ENCODE data around the gene KIF12. TPM values are rescaled to one million over a fixed set of nuclear protein-coding genes. Genes with fewer than 3 reads are reported as not detected.

The KIF12 gene
- total RNA-seq, 1 donor = not detected

- no peak overlapping the region for H3K4me3 ChIP-seq (ENCODE audit: low read depth, low read length)
- no peak for TF ChIP-seq CTCF (IDR thresholded peaks at IDR 0.05; ENCODE audit: insufficient read depth, low read length)
- no peak for DNase-seq (ENCODE audit: low read depth)
These were observed 18.2 kb downstream of the KIF12 start for GRCh38 chr9:114080773-114081440.

GRCh38 chr9:114080195-114080772, 18.8 kb downstream of the KIF12 start:
- H3K4me3 ChIP-seq (ENCODE audit: low read depth, low read length) = no peak overlapping the region
- no peak for TF ChIP-seq CTCF (IDR thresholded peaks at IDR 0.05; ENCODE audit: insufficient read depth, low read length)
- DNase-seq (ENCODE audit: low read depth) = no peak

GRCh38 chr9:114078781-114079156, 20.3 kb downstream of the KIF12 start:
- no peak for DNase-seq (ENCODE audit: low read depth)
- TF ChIP-seq CTCF (IDR thresholded peaks at IDR 0.05; ENCODE audit: insufficient read depth, low read length) = no peak
- H3K4me3 ChIP-seq (ENCODE audit: low read depth, low read length) = no peak overlapping the region

GRCh38 chr9:114078021-114078780, 20.9 kb downstream of the KIF12 start, which contains the start of gene AMBP:
Gene AMBP (minus strand): TSS chr9:114078300. CDS start chr9:114078209, 91 bp downstream.
- no peak for TF ChIP-seq CTCF (IDR thresholded peaks at IDR 0.05; ENCODE audit: insufficient read depth, low read length)
- no peak for DNase-seq (ENCODE audit: low read depth)
- H3K4me3 ChIP-seq (ENCODE audit: low read depth, low read length) = no peak within 1 kb of the TSS

GRCh38 chr9:114077162-114077837, 21.8 kb downstream of the KIF12 start:
- no peak for TF ChIP-seq CTCF (IDR thresholded peaks at IDR 0.05; ENCODE audit: insufficient read depth, low read length)
- H3K4me3 ChIP-seq (ENCODE audit: low read depth, low read length) = no peak overlapping the region
- no peak for DNase-seq (ENCODE audit: low read depth)

- DNase-seq (ENCODE audit: low read depth) = no peak
- H3K4me3 ChIP-seq (ENCODE audit: low read depth, low read length) = no peak overlapping the region
- TF ChIP-seq CTCF (IDR thresholded peaks at IDR 0.05; ENCODE audit: insufficient read depth, low read length) = no peak
These were observed 22.6 kb downstream of the KIF12 start for GRCh38 chr9:114076237-114077161.
